Mesenchymal stem cell (in vitro differentiated cells and primary cell): ENCODE data around the gene AADACL2. TPM values are rescaled to one million over a fixed set of nuclear protein-coding genes. Genes with fewer than 3 reads are reported as not detected.

Experiments used
- DNase-seq: peaks from one replicate; pipeline ENCODE4 v3.0.0-alpha.2; 2013
- H2AFZ ChIP-seq: one replicate; pipeline ENCODE4 v1.6.1; 2013; ENCODE audit warnings: low read depth, mild to moderate bottlenecking, control low read depth, inconsistent platforms, low read length, moderate library complexity
- H2AK5ac ChIP-seq: 2 replicates; pipeline ENCODE4 v1.6.1; 2013; ENCODE audit warnings: low read length, moderate library complexity, mild to moderate bottlenecking, inconsistent platforms; ENCODE audit not compliant: severe bottlenecking
- H2BK120ac ChIP-seq: one replicate; pipeline ENCODE4 v1.6.1; 2013; ENCODE audit warnings: low read depth, mild to moderate bottlenecking, inconsistent platforms, low read length, moderate library complexity
- H2BK12ac ChIP-seq, 2 experiments: one replicate each; pipeline ENCODE4 v1.6.1; 2013; ENCODE audit warnings: inconsistent platforms in 2 of 2, low read length in 2 of 2, mild to moderate bottlenecking in 2 of 2, moderate library complexity in 2 of 2, control low read depth in 1 of 2
- H2BK15ac ChIP-seq: one replicate; pipeline ENCODE4 v1.6.1; 2013; ENCODE audit warnings: mild to moderate bottlenecking, low read depth, inconsistent platforms; ENCODE audit not compliant: poor library complexity, severe bottlenecking
- H2BK5ac ChIP-seq: 2 replicates; pipeline ENCODE4 v1.6.1; 2013; ENCODE audit warnings: low read depth, mild to moderate bottlenecking, low read length, control low read depth, inconsistent platforms; ENCODE audit not compliant: poor library complexity, severe bottlenecking
- H3K14ac ChIP-seq, 2 experiments: one replicate each; pipeline ENCODE4 v1.6.1; 2013; ENCODE audit warnings: inconsistent platforms in 2 of 2, low read length in 2 of 2, control low read depth in 1 of 2, mild to moderate bottlenecking in 1 of 2, moderate library complexity in 1 of 2
- H3K18ac ChIP-seq, 2 experiments: one replicate each; pipeline ENCODE4 v1.6.1; 2013; ENCODE audit warnings: inconsistent platforms in 2 of 2, low read length in 2 of 2, control low read depth in 1 of 2, low read depth in 1 of 2, mild to moderate bottlenecking in 1 of 2
- H3K23ac ChIP-seq, 2 experiments: one replicate each; pipeline ENCODE4 v1.6.1; 2013; ENCODE audit warnings: inconsistent platforms in 2 of 2, low read length in 2 of 2, mild to moderate bottlenecking in 2 of 2, moderate library complexity in 2 of 2, control low read depth in 1 of 2
- H3K27ac ChIP-seq: 2 replicates; pipeline ENCODE4 v1.5.1; 2013; ENCODE audit warnings: mild to moderate bottlenecking, moderate library complexity, low read length, control low read depth, inconsistent platforms; ENCODE audit not compliant: poor library complexity, severe bottlenecking
- H3K27me3 ChIP-seq, 2 experiments: 2 replicates each; pipeline versions ENCODE4 v1.6.1 to v1.7.0; 2013; ENCODE audit warnings: low read length in 2 of 2, mild to moderate bottlenecking in 2 of 2, moderate library complexity in 2 of 2, control low read depth in 1 of 2, inconsistent platforms in 1 of 2; ENCODE audit not compliant: control insufficient read depth in 1 of 2, insufficient read depth in 1 of 2
- H3K36me3 ChIP-seq, 2 experiments: 2 replicates each; pipeline versions ENCODE4 v1.6.1 to v1.7.0; 2013; ENCODE audit warnings: low read length in 2 of 2, control low read depth in 1 of 2, inconsistent platforms in 1 of 2, low read depth in 1 of 2, mild to moderate bottlenecking in 1 of 2; ENCODE audit not compliant: insufficient read depth in 2 of 2, control insufficient read depth in 1 of 2
- H3K4ac ChIP-seq, 2 experiments: one replicate each; pipeline ENCODE4 v1.6.1; 2013; ENCODE audit warnings: inconsistent platforms in 2 of 2, low read length in 2 of 2, mild to moderate bottlenecking in 2 of 2, moderate library complexity in 2 of 2, control low read depth in 1 of 2, low read depth in 1 of 2
- H3K4me1 ChIP-seq: 2 replicates; pipeline ENCODE4 v1.6.1; 2013; ENCODE audit warnings: low read depth, low read length, control low read depth; ENCODE audit not compliant: control insufficient read depth, insufficient read depth
- H3K4me2 ChIP-seq: 2 replicates; pipeline ENCODE4 v1.6.1; 2013; ENCODE audit warnings: low read length, mild to moderate bottlenecking, inconsistent platforms; ENCODE audit not compliant: poor library complexity, severe bottlenecking
- H3K4me3 ChIP-seq, 2 experiments: 2 replicates each; pipeline versions ENCODE4 v1.5.1 to v1.7.0; 2013; ENCODE audit warnings: low read length in 2 of 2, mild to moderate bottlenecking in 2 of 2, control low read depth in 1 of 2, low read depth in 1 of 2; ENCODE audit not compliant: insufficient read depth in 1 of 2
- H3K79me1 ChIP-seq: replicated peaks from 2 replicates; pipeline ENCODE4 v1.6.1; 2013; ENCODE audit warnings: mild to moderate bottlenecking, control low read depth, low read length, inconsistent platforms; ENCODE audit not compliant: poor library complexity, severe bottlenecking
- H3K9ac ChIP-seq: 2 replicates; pipeline ENCODE4 v1.7.0; 2013; ENCODE audit warnings: mild to moderate bottlenecking, low read length, moderate library complexity
- H3K9me3 ChIP-seq: 2 replicates; pipeline ENCODE4 v1.7.0; 2013; ENCODE audit warnings: mild to moderate bottlenecking, low read length; ENCODE audit not compliant: control insufficient read depth
- H4K8ac ChIP-seq: one replicate; pipeline ENCODE4 v1.6.1; 2013; ENCODE audit warnings: inconsistent platforms, mild to moderate bottlenecking, low read length, moderate library complexity
- H4K91ac ChIP-seq: one replicate; pipeline ENCODE4 v1.6.1; 2013; ENCODE audit warnings: mild to moderate bottlenecking, low read length, inconsistent platforms
- WGBS: methylation state at CpG from one replicate; pipeline ENCODE4 v1.1.7; 2013; ENCODE audit warnings: mixed read lengths; 5-methylcytosine and 5-hydroxymethylcytosine counted together
- polyA plus RNA-seq, 2 experiments: library from polyadenylated mRNA; stranded (reverse); fragments of 200-250 nt; gene quantifications; one replicate each; pipeline ENCODE4 v1.2.3, GENCODE V29; 2013

Gene AADACL2
- polyA plus RNA-seq (2013, experiment 1 of 2) = not detected
- polyA plus RNA-seq (2013, experiment 2 of 2) = not detected

DNA sequence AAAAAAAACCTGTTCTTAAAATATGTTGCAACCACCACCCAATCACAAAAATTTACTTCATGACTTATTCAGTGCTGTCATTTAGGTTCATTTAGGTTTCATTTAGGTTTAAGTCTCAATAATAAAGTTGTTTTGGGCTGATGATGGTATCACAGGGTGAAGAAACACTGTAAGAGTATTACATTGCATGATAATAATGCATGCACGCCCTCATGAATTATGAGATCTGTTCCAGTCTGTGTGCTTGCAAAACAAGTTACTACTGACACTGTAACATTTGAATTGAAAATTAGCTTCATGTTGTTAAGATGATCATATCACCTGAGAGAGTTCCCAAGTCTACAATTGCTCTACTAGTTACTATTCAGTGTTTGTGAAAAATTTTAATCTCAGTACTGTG is at the start of gene AADACL2:
AADACL2 (plus strand) TSS at position 315 of the 400 bp plus-strand sequence. CDS start 109 bp downstream, outside the sequence.
- no peak within 1 kb of the TSS for H2AFZ ChIP-seq
- no peak within 1 kb of the TSS for H3K18ac ChIP-seq
- no peak within 1 kb of the TSS for H4K8ac ChIP-seq
- H2BK12ac ChIP-seq = no peak within 1 kb of the TSS
- H2BK120ac ChIP-seq = no peak within 1 kb of the TSS
- no peaks in the 10 kb centered on the region for H3K79me1 ChIP-seq
- no peaks in the 10 kb centered on the region for H3K27me3 ChIP-seq
- H2BK5ac ChIP-seq = no peak within 1 kb of the TSS
- no peak within 1 kb of the TSS for H3K23ac ChIP-seq
- no peak within 1 kb of the TSS for H3K14ac ChIP-seq
- H3K27ac ChIP-seq = no peak within 1 kb of the TSS
- DNase-seq = no peak
- H3K4me2 ChIP-seq = no peak within 1 kb of the TSS
- no peaks in the 10 kb centered on the region for H3K36me3 ChIP-seq
- no peaks in the 10 kb centered on the region for H3K4me1 ChIP-seq
- no peak within 1 kb of the TSS for H2BK15ac ChIP-seq
- H3K9ac ChIP-seq = no peak within 1 kb of the TSS
- peaks cover 8% of the 10 kb centered on the region for H3K9me3 ChIP-seq
- H4K91ac ChIP-seq = no peak within 1 kb of the TSS
- H3K4me3 ChIP-seq = no peak within 1 kb of the TSS
- no peak within 1 kb of the TSS for H2AK5ac ChIP-seq
- H3K4ac ChIP-seq = no peak within 1 kb of the TSS
- WGBS = 100% methylated on average over 1 of the region's 1 CpG

- no peak overlapping the region for H3K4ac ChIP-seq
- no peak overlapping the region for H2AK5ac ChIP-seq
- no peaks in the 10 kb centered on the region for H3K36me3 ChIP-seq
- H3K14ac ChIP-seq = no peak overlapping the region
- H3K23ac ChIP-seq = no peak overlapping the region
- peaks cover 9% of the 10 kb centered on the region for H3K9me3 ChIP-seq
- H2AFZ ChIP-seq = no peak overlapping the region
- no peaks in the 10 kb centered on the region for H3K4me1 ChIP-seq
- H3K9ac ChIP-seq = no peak overlapping the region
- no peak overlapping the region for H2BK120ac ChIP-seq
- H3K79me1 ChIP-seq = no peaks in the 10 kb centered on the region
- H4K8ac ChIP-seq = no peak overlapping the region
- no peak for DNase-seq
- H3K27me3 ChIP-seq = no peaks in the 10 kb centered on the region
- H3K18ac ChIP-seq = no peak overlapping the region
- H2BK12ac ChIP-seq = no peak overlapping the region
- H3K4me2 ChIP-seq = no peak overlapping the region
- no peak overlapping the region for H3K4me3 ChIP-seq
- no peak overlapping the region for H3K27ac ChIP-seq
- H4K91ac ChIP-seq = no peak overlapping the region
- no peak overlapping the region for H2BK5ac ChIP-seq
- H2BK15ac ChIP-seq = no peak overlapping the region
These were observed 49.6 kb upstream of the AADACL2 start for GRCh38 chr3:151684094-151684493.

DNA sequence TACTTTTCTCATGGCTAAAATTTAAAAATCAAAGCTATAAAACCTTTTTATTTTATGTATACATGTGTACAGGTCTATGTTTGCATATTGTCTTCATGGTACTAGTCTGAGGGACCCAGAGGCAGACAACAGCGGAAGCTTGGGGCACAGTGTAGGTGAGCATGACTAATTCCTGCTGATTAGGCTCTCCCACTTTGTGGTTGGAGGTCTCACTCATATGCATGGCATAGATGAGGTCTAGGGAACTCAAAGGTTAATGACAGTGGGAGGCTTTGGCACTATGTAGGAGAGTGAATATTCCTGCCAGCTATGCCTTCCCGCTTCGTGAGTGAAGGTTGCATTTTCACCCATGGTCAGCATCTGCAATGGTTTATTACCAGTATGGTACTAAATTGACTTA is 47.5 kb upstream of the AADACL2 start:
- Histone ChIP-seq H3K4me1 (no peaks in the 10 kb centered on the region), H3K9ac (no peak overlapping the region), H4K8ac (no peak overlapping the region), H4K91ac (no peak overlapping the region), H3K36me3 (no peaks in the 10 kb centered on the region), H3K23ac (peak overlapping the region in 1 of 2 experiments; percentile 5), H3K4me2 (no peak overlapping the region), H2BK15ac (no peak overlapping the region), H3K27me3 (no peaks in the 10 kb centered on the region), H3K4ac (no peak overlapping the region), H3K4me3 (no peak overlapping the region), H2AK5ac (no peak overlapping the region), H3K14ac (no peak overlapping the region), H2BK120ac (no peak overlapping the region), H3K9me3 (peaks cover 9% of the 10 kb centered on the region), H2BK5ac (no peak overlapping the region), H3K27ac (no peak overlapping the region), H3K79me1 (no peaks in the 10 kb centered on the region), H3K18ac (no peak overlapping the region), H2BK12ac (no peak overlapping the region), H2AFZ (no peak overlapping the region)
- no peak for DNase-seq
- WGBS = 98% methylated on average over 3 of the region's 3 CpGs

- H2AK5ac ChIP-seq = no peak overlapping the region
- H4K91ac ChIP-seq = no peak overlapping the region
- H4K8ac ChIP-seq = no peak overlapping the region
- no peaks in the 10 kb centered on the region for H3K4me1 ChIP-seq
- no peak overlapping the region for H3K27ac ChIP-seq
- no peak overlapping the region for H2BK5ac ChIP-seq
- H2AFZ ChIP-seq = no peak overlapping the region
- no peak overlapping the region for H3K18ac ChIP-seq
- no peak overlapping the region for H3K4ac ChIP-seq
- no peak overlapping the region for H3K4me2 ChIP-seq
- no peak overlapping the region for H3K14ac ChIP-seq
- H3K79me1 ChIP-seq = no peaks in the 10 kb centered on the region
- DNase-seq = no peak
- no peak overlapping the region for H2BK120ac ChIP-seq
- no peak overlapping the region for H2BK15ac ChIP-seq
- no peak overlapping the region for H3K9ac ChIP-seq
- peaks cover 5% of the 10 kb centered on the region for H3K9me3 ChIP-seq
- no peaks in the 10 kb centered on the region for H3K36me3 ChIP-seq
- no peaks in the 10 kb centered on the region for H3K27me3 ChIP-seq
- no peak overlapping the region for H3K23ac ChIP-seq
- no peak overlapping the region for H2BK12ac ChIP-seq
- 58% methylated on average over 5 of the region's 5 CpGs for WGBS
- no peak overlapping the region for H3K4me3 ChIP-seq
These were observed 46.7 kb upstream of the AADACL2 start for GRCh38 chr3:151687076-151687475.
